Gastrocnemius medialis (tissue), 4 donors: ENCODE results near the gene TNFSF13. TPM values are rescaled to one million over a fixed set of nuclear protein-coding genes. Genes with fewer than 3 reads are reported as not detected.

Source experiments
- ATAC-seq, 2 donors: fragments of 150-250 bp; one replicate each; pipeline ENCODE4 v1.9.1; 2016
- DNase-seq, 2 donors: peaks; one replicate each; pipeline ENCODE4 v3.0.0-alpha.2; 2019
- H3K27ac ChIP-seq, 4 donors: fragments of 200-600 bp; sonication (generic); 1 replicate in 1 of 4; 2 replicates in 3 of 4; pipeline ENCODE4 v1.5.1; 2016 to 2018; ENCODE audit warnings: mild to moderate bottlenecking in 2 of 4, moderate library complexity in 1 of 4
- H3K27me3 ChIP-seq, 3 donors: fragments of 200-600 bp; sonication (generic) in 2 of 3; 1 replicate in 1 of 3; 2 replicates in 2 of 3; pipeline versions ENCODE4 v1.5.1 to v1.6.0; 2016 to 2019; ENCODE audit warnings: mild to moderate bottlenecking in 1 of 3, moderate library complexity in 1 of 3
- H3K36me3 ChIP-seq, 2 donors: fragments of 200-600 bp; sonication (generic) in 1 of 2; one replicate each; pipeline ENCODE4 v1.5.1; 2017 to 2018
- H3K4me1 ChIP-seq, 2 donors: fragments of 200-600 bp; sonication (generic) in 1 of 2; one replicate each; pipeline ENCODE4 v1.5.1; 2016 to 2017; ENCODE audit warnings: mild to moderate bottlenecking in 2 of 2
- H3K4me3 ChIP-seq, 4 donors: fragments of 200-600 bp; sonication (generic) in 3 of 4; 1 replicate in 1 of 4; 2 replicates in 3 of 4; pipeline ENCODE4 v1.5.1; 2016 to 2019; ENCODE audit warnings: mild to moderate bottlenecking in 2 of 4
- H3K9me3 ChIP-seq, 3 donors: fragments of 200-600 bp; sonication (generic) in 2 of 3; 1 replicate in 1 of 3; 2 replicates in 2 of 3; pipeline ENCODE4 v1.5.1; 2016 to 2019
- CTCF ChIP-seq, 5 experiments: fragments of 450-650 bp in 3 of 5; fragments of 200-600 bp in 2 of 5; sonication (generic) in 2 of 5; IDR thresholded peaks in 4 of 5; conservative IDR thresholded peaks in 1 of 5; 1 replicate in 4 of 5; 2 replicates in 1 of 5; pipeline ENCODE4 v1.5.1; 2016 to 2019; ENCODE audit warnings: antibody characterized with exemption in 5 of 5, mild to moderate bottlenecking in 3 of 5, moderate library complexity in 3 of 5
- POLR2A ChIP-seq, 2 donors: fragments of 450-650 bp; IDR thresholded peaks; one replicate each; pipeline ENCODE4 v1.6.1; 2017; ENCODE audit warnings: antibody characterized with exemption in 2 of 2, mild to moderate bottlenecking in 2 of 2, moderate library complexity in 2 of 2
- in situ Hi-C, 4 donors: fragments of 200-750 bp; cut with MboI; loops; one replicate each; pipeline versions ENCODE4 v1.15.0 to v1.8.0; 2017; ENCODE audit warnings: low sequenced_read_pairs in 4 of 4
- intact Hi-C: fragments of 100-400 bp; cut with DNase I; formaldehyde crosslinking; loops from one replicate; pipeline ENCODE4 v1.15.1; 2023; ENCODE audit warnings: low total_unique reads
- total RNA-seq, 4 donors: library from RNA; depleted of rRNA; stranded (reverse); fragments of >200 nt; gene quantifications; one replicate each; pipeline versions ENCODE4 v1.1.0 to v1.2.3, GENCODE V29; 2016

The TNFSF13 gene
- total RNA-seq, 4 donors from 2014 or later: 2.8 to 8.4 (median 5.0) TPM

GRCh38 chr17:7512105-7512504 is 46.4 kb upstream of the TNFSF13 start:
- in situ Hi-C loops: loop anchor here in 2 of 4 donors (25.0 kb wide), 2 partner anchors 150 to 175 kb away; partner anchors contain the start of genes TP53 (in 2 of the 2), WRAP53 (in 2 of the 2), KCTD11 (in 1 of the 2) and TMEM95 (in 1 of the 2)
- H3K4me1 ChIP-seq: no peaks in the 10 kb centered on the region
- H3K27ac ChIP-seq: no peak overlapping the region
- intact Hi-C loops: no loop called here
- ATAC-seq (no peak), DNase-seq (no peak)
- no peak for TF ChIP-seq CTCF (IDR thresholded peaks at IDR 0.05 in 4 of 5, conservative IDR thresholded peaks at IDR 0.05 in 1 of 5)
- no peak for TF ChIP-seq POLR2A (IDR thresholded peaks at IDR 0.05)
- no peaks in the 10 kb centered on the region for H3K27me3 ChIP-seq
- peaks cover 0 to 70% of the 10 kb centered on the region in 2 donors for H3K36me3 ChIP-seq
- H3K4me3 ChIP-seq: no peak overlapping the region
- no peaks in the 10 kb centered on the region for H3K9me3 ChIP-seq

- no peaks in the 10 kb centered on the region for H3K4me1 ChIP-seq
- no peak overlapping the region for H3K27ac ChIP-seq
- no peak overlapping the region for H3K4me3 ChIP-seq
- H3K27me3 ChIP-seq: no peaks in the 10 kb centered on the region
- peaks cover 0 to 66% of the 10 kb centered on the region in 2 donors for H3K36me3 ChIP-seq
- intact Hi-C loops (no loop called here), in situ Hi-C loops (loop anchor here in 2 of 4 donors (25.0 kb wide), 2 partner anchors 151 to 174 kb away; partner anchors contain the start of genes TP53 (in 2 of the 2), WRAP53 (in 2 of the 2), KCTD11 (in 1 of the 2) and TMEM95 (in 1 of the 2))
- ATAC-seq (no peak), DNase-seq (no peak)
- TF ChIP-seq CTCF (IDR thresholded peaks at IDR 0.05 in 4 of 5, conservative IDR thresholded peaks at IDR 0.05 in 1 of 5): no peak
- no peak for TF ChIP-seq POLR2A (IDR thresholded peaks at IDR 0.05)
- no peaks in the 10 kb centered on the region for H3K9me3 ChIP-seq
Observed at GRCh38 chr17:7512824-7513540, 45.6 kb upstream of the TNFSF13 start.

GRCh38 chr17:7513850-7514419 is 44.6 kb upstream of the TNFSF13 start:
- intact Hi-C loops: loop anchor here (1.0 to 2.0 kb wide), 2 partner anchors 47 to 77 kb away; partner anchors contain the start of genes SENP3 and SOX15
- in situ Hi-C loops: loop anchor here in 2 of 4 donors (25.0 kb wide), 2 partner anchors 152 to 173 kb away; partner anchors contain the start of genes TP53 (in 2 of the 2), WRAP53 (in 2 of the 2), KCTD11 (in 1 of the 2) and TMEM95 (in 1 of the 2)

More at GRCh38 chr17:7513850-7514419, 44.6 kb upstream of the TNFSF13 start:
- no peak overlapping the region for H3K4me3 ChIP-seq
- H3K27ac ChIP-seq: no peak overlapping the region
- DNase-seq: no peak
- no peak for TF ChIP-seq POLR2A (IDR thresholded peaks at IDR 0.05)
- TF ChIP-seq CTCF (IDR thresholded peaks at IDR 0.05 in 4 of 5, conservative IDR thresholded peaks at IDR 0.05 in 1 of 5): no peak
- H3K36me3 ChIP-seq: peaks cover 0 to 56% of the 10 kb centered on the region in 2 donors
- no peak for ATAC-seq
- H3K27me3 ChIP-seq: no peaks in the 10 kb centered on the region
- no peaks in the 10 kb centered on the region for H3K4me1 ChIP-seq
- H3K9me3 ChIP-seq: no peaks in the 10 kb centered on the region
